HG02840 (cell line): ENCODE results near the gene RPS24.
"Not testable (repeated sequence)": the region's sequence is repeated elsewhere in the genome, so short reads cannot be mapped to it uniquely, and the experiment has no call there.

Source experiments
- ATAC-seq: cut with Tn5 transposase; IDR thresholded peaks from one replicate; pipeline ENCODE4 v1.9.1; 2021; ENCODE audit warnings: mild to moderate bottlenecking, moderate library complexity, moderate number of reproducible peaks; ENCODE audit not compliant: unreplicated experiment, low FRiP score

The RPS24 gene

GRCh38 chr10:78047314-78047891 lies 13.7 kb downstream of the RPS24 start:
- no peak for ATAC-seq

- ATAC-seq: no peak
Observed at GRCh38 chr10:78049851-78050250, 16.2 kb downstream of the RPS24 start.

- no peak for ATAC-seq
Observed at GRCh38 chr10:78053211-78053868, 19.7 kb downstream of the RPS24 start.

- no peak for ATAC-seq
Observed at GRCh38 chr10:78058562-78058961, 24.9 kb downstream of the RPS24 start.

GRCh38 chr10:78059906-78060702 lies 26.4 kb downstream of the RPS24 start:
- no peak for ATAC-seq

- no peak for ATAC-seq
Observed at GRCh38 chr10:78062296-78062695, 28.6 kb downstream of the RPS24 start.

GRCh38 chr10:78063236-78063635 lies 29.6 kb downstream of the RPS24 start:
- no peak for ATAC-seq

- not testable (repeated sequence) for ATAC-seq
Observed at GRCh38 chr10:78064919-78065318, 31.3 kb downstream of the RPS24 start.

- no peak for ATAC-seq
Observed at GRCh38 chr10:78065611-78066010, 31.9 kb downstream of the RPS24 start.

GRCh38 chr10:78066012-78066411 lies 32.3 kb downstream of the RPS24 start:
- no peak for ATAC-seq

- no peak for ATAC-seq
Observed at GRCh38 chr10:78066728-78067430, 33.2 kb downstream of the RPS24 start.

- no peak for ATAC-seq
Observed at GRCh38 chr10:78069151-78069550, 35.5 kb downstream of the RPS24 start.

- not testable (repeated sequence) for ATAC-seq
Observed at GRCh38 chr10:78070064-78070463, 36.4 kb downstream of the RPS24 start.

GRCh38 chr10:78070726-78071125 lies 37.1 kb downstream of the RPS24 start:
- no peak for ATAC-seq

GRCh38 chr10:78071140-78071856 lies 37.6 kb downstream of the RPS24 start:
- ATAC-seq: no peak

GRCh38 chr10:78071857-78072179 lies 38.2 kb downstream of the RPS24 start:
- no peak for ATAC-seq

GRCh38 chr10:78072504-78072903 lies 38.8 kb downstream of the RPS24 start:
- no peak for ATAC-seq

- ATAC-seq: not testable (repeated sequence)
Observed at GRCh38 chr10:78075806-78076205, 42.1 kb downstream of the RPS24 start.

GRCh38 chr10:78078539-78079330 lies 45.1 kb downstream of the RPS24 start:
- ATAC-seq: no peak

- ATAC-seq: no peak
Observed at GRCh38 chr10:78079411-78079810, 45.7 kb downstream of the RPS24 start.
